Prostate gland (tissue), 2 donors: Measurements from ENCODE around the gene STMN1.

Source experiments
- CTCF ChIP-seq, 4 experiments: fragments of 200-600 bp in 2 of 4; fragments of 450-650 bp in 2 of 4; sonication (generic) in 2 of 4; IDR thresholded peaks; 1 replicate in 3 of 4; 2 replicates in 1 of 4; pipeline ENCODE4 v1.5.1; 2016 to 2019; ENCODE audit warnings: antibody characterized with exemption in 4 of 4, mild to moderate bottlenecking in 2 of 4, moderate library complexity in 2 of 4
- POLR2A ChIP-seq: fragments of 450-650 bp; IDR thresholded peaks from one replicate; pipeline ENCODE4 v1.6.1; 2016; ENCODE audit warnings: antibody characterized with exemption, mild to moderate bottlenecking
- POLR2AphosphoS5 ChIP-seq: sonication (generic); formaldehyde crosslinking; IDR thresholded peaks from one replicate; pipeline ENCODE4 v1.6.1; 2017; ENCODE audit warnings: antibody characterized with exemption

- TF ChIP-seq POLR2A (no peak), CTCF (IDR thresholded peaks at IDR 0.05) (no peak), POLR2AphosphoS5 (no peak)
Measured at GRCh38 chr1:25876693-25877077, 29.5 kb downstream of the STMN1 start.
